OCI-M2 (cell line): ENCODE results near the gene SHTN1.

Experiments
- DNase-seq: peaks from one replicate; lab custom pipeline; 2025; ENCODE audit not compliant: unreplicated experiment; lab: John Stamatoyannopoulos, UW

Gene SHTN1

GRCh38 chr10:116835658-116836057 is 169.3 kb downstream of the SHTN1 start:
- no peak for DNase-seq

GRCh38 chr10:116833986-116834985 is 170.7 kb downstream of the SHTN1 start:
- DNase-seq = no peak

GRCh38 chr10:116831790-116832189 is 173.2 kb downstream of the SHTN1 start:
- no peak for DNase-seq
